K562 (cell line): Measurements from ENCODE around the gene SMIM41. TPM values are rescaled to one million over a fixed set of nuclear protein-coding genes. Genes with fewer than 3 reads are reported as not detected.

Experiments
- EWSR1 ChIP-seq: fragments of 450-650 bp; IDR thresholded peaks from 2 replicates; pipeline ENCODE4 v1.6.1; 2018; ENCODE audit warnings: borderline replicate concordance, mild to moderate bottlenecking, low read depth, moderate library complexity; ENCODE audit not compliant: partially characterized antibody
- FOXK1 ChIP-seq: sonication (generic); formaldehyde crosslinking; IDR thresholded peaks from 2 replicates; pipeline ENCODE4 v1.8.0; 2022; ENCODE audit warnings: missing genetic modification reagents, mild to moderate bottlenecking, borderline replicate concordance
- PPARD ChIP-seq: fragments of 250-450 bp; sonication (Bioruptor Pico); IDR thresholded peaks from 2 replicates; pipeline ENCODE4 v1.8.0; 2022; ENCODE audit warnings: inconsistent platforms, mild to moderate bottlenecking, moderate library complexity
- SOX6 ChIP-seq: fragments of 450-650 bp; IDR thresholded peaks from 2 replicates; pipeline ENCODE4 v1.6.1; 2014; ENCODE audit warnings: mild to moderate bottlenecking
- STAT5A ChIP-seq: IDR thresholded peaks from 2 replicates; pipeline ENCODE4 v1.6.1; 2012; ENCODE audit warnings: low read length, inconsistent platforms, borderline replicate concordance
- ZNF668 ChIP-seq: fragments of 250-450 bp; sonication (Bioruptor Pico); IDR thresholded peaks from 2 replicates; pipeline ENCODE4 v1.8.0; 2022; ENCODE audit warnings: mild to moderate bottlenecking, inconsistent platforms
- polyA plus RNA-seq, 8 experiments: library from polyadenylated mRNA; depleted of rRNA in 4 of 8; stranded (reverse) in 5 of 8; unstranded in 3 of 8; fragments of >200 nt; fragmentation: Nextera tagmentation in 2 of 8; fragmentation: Illumina TruSeq in 1 of 8; extraction: Ambion mirVana in 2 of 8; extraction: Trizol in 1 of 8; gene quantifications; 2 replicates each; pipeline versions ENCODE4 v1.2.1 to v1.2.3, GENCODE V29; 2011 to 2014; ENCODE audit warnings: inconsistent platforms in 1 of 8, missing spikeins in 1 of 8
- total RNA-seq, 7 experiments: library from RNA; depleted of rRNA in 6 of 7; stranded (reverse); fragments of >200 nt in 6 of 7; fragmentation: Illumina TruSeq in 2 of 7; extraction: Trizol in 2 of 7; gene quantifications; 2 replicates each; pipeline versions ENCODE4 v1.2.1 to v1.2.3, GENCODE V29; 2011 to 2021; ENCODE audit warnings: low replicate concordance in 1 of 7
- TF ChIP-seq, protein P1 (sequence below): fragments of 450-650 bp; IDR thresholded peaks from 2 replicates; pipeline ENCODE4 v1.6.1; 2016; ENCODE audit warnings: borderline replicate concordance
- TF ChIP-seq, protein P2 (sequence below), 2 experiments: fragments of 450-650 bp in 1 of 2; IDR thresholded peaks; 2 replicates each; pipeline ENCODE4 v1.6.1; 2011 to 2017; ENCODE audit warnings: low read depth in 2 of 2, antibody characterized with exemption in 1 of 2, borderline replicate concordance in 1 of 2, low read length in 1 of 2, mild to moderate bottlenecking in 1 of 2, mixed read lengths in 1 of 2; ENCODE audit not compliant: control insufficient read depth in 1 of 2
- TF ChIP-seq, protein P3 (sequence below): fragments of 450-650 bp; IDR thresholded peaks from 2 replicates; pipeline ENCODE4 v1.6.1; 2016; ENCODE audit warnings: mild to moderate bottlenecking
- TF ChIP-seq, protein P4 (sequence below): fragments of 450-650 bp; conservative IDR thresholded peaks from 2 replicates; pipeline ENCODE4 v1.6.1; 2016; ENCODE audit warnings: missing genetic modification characterization, low read depth, mild to moderate bottlenecking, missing compliant biosample characterization, moderate library complexity
- TF ChIP-seq, protein P5 (sequence below), 2 experiments: fragments of 200-800 bp in 1 of 2; sonication (Bioruptor generic) in 1 of 2; sonication (generic) in 1 of 2; formaldehyde crosslinking in 1 of 2; IDR thresholded peaks in 1 of 2; conservative IDR thresholded peaks in 1 of 2; 2 replicates each; pipeline versions ENCODE4 v1.5.0 to v1.6.1; 2016 to 2020; ENCODE audit warnings: missing compliant biosample characterization in 1 of 2, missing genetic modification characterization in 1 of 2, missing genetic modification reagents in 1 of 2

SMIM41 gene
- total and polyA plus RNA-seq, 9 of the 15 experiments (the other 6 are each of a cell fraction or from before 2014, with no cell fraction given) = not detected

DNA sequence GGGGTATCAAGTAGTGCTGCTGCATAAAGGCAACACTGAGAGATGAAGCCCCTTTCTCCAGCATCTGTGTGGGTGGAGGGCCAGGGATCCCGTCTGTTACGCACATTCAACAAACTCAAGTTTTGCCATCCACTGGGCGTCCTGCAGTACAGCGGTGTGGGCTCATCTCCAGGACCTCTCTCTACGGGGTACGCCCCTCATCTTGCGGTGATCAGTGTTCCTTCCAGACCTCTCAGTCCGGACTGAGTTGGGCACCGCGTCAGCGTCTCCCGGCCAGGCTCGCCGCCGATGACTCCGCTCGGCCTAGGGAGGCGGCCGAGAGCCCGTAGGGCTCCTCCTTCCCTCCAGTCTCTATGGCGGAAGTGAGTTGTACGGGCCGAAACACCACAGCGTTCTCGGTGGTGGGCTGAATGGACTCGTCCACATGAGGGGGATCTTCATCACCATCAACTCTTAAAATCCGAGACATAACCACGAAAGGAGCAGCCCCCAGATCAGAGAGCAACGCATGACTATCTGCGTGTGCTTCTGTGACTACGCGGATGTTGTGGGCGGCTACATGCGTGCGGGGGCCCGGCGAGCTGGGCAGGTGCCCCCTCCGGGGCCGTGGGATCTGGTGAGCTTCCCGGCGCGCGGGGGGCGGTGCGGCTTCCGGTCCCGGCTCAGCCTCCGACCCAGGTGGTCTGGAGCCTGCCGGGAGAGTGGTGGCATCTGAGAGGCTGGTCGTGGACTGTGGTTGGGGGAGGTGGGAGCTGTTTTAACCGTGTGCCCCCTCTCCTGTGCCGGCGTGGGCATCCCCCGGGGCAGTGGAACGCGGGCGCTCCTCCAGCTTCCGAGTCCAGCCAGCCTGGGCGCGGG, 9.9 kb upstream of the SMIM41 start, which contains the start of gene ATG101 (continued):
- TF ChIP-seq, protein P1, sequence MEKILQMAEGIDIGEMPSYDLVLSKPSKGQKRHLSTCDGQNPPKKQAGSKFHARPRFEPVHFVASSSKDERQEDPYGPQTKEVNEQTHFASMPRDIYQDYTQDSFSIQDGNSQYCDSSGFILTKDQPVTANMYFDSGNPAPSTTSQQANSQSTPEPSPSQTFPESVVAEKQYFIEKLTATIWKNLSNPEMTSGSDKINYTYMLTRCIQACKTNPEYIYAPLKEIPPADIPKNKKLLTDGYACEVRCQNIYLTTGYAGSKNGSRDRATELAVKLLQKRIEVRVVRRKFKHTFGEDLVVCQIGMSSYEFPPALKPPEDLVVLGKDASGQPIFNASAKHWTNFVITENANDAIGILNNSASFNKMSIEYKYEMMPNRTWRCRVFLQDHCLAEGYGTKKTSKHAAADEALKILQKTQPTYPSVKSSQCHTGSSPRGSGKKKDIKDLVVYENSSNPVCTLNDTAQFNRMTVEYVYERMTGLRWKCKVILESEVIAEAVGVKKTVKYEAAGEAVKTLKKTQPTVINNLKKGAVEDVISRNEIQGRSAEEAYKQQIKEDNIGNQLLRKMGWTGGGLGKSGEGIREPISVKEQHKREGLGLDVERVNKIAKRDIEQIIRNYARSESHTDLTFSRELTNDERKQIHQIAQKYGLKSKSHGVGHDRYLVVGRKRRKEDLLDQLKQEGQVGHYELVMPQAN = peak; percentile 98
- TF ChIP-seq, protein P2, sequence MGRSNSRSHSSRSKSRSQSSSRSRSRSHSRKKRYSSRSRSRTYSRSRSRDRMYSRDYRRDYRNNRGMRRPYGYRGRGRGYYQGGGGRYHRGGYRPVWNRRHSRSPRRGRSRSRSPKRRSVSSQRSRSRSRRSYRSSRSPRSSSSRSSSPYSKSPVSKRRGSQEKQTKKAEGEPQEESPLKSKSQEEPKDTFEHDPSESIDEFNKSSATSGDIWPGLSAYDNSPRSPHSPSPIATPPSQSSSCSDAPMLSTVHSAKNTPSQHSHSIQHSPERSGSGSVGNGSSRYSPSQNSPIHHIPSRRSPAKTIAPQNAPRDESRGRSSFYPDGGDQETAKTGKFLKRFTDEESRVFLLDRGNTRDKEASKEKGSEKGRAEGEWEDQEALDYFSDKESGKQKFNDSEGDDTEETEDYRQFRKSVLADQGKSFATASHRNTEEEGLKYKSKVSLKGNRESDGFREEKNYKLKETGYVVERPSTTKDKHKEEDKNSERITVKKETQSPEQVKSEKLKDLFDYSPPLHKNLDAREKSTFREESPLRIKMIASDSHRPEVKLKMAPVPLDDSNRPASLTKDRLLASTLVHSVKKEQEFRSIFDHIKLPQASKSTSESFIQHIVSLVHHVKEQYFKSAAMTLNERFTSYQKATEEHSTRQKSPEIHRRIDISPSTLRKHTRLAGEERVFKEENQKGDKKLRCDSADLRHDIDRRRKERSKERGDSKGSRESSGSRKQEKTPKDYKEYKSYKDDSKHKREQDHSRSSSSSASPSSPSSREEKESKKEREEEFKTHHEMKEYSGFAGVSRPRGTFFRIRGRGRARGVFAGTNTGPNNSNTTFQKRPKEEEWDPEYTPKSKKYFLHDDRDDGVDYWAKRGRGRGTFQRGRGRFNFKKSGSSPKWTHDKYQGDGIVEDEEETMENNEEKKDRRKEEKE (IDR thresholded peaks at IDR 0.05; ENCODE audit: borderline replicate concordance in 1 of 2, control insufficient read depth in 1 of 2, low read depth in 2 of 2, low read length in 1 of 2) = peak; percentile 85 to 100; a peak in 2 of 4 replicates
- TF ChIP-seq EWSR1 (no peak), SOX6 (peak; percentile 19; the same call in 1 of the 2 replicates), STAT5A (peak; percentile 29; the same call in 1 of the 2 replicates), ZNF668 (CRISPR knock-in tag) (no peak), FOXK1 (CRISPR knock-in tag) (peak; percentile 51; the same call in 1 of the 2 replicates), PPARD (CRISPR knock-in tag) (no peak)
- TF ChIP-seq, protein P3, sequence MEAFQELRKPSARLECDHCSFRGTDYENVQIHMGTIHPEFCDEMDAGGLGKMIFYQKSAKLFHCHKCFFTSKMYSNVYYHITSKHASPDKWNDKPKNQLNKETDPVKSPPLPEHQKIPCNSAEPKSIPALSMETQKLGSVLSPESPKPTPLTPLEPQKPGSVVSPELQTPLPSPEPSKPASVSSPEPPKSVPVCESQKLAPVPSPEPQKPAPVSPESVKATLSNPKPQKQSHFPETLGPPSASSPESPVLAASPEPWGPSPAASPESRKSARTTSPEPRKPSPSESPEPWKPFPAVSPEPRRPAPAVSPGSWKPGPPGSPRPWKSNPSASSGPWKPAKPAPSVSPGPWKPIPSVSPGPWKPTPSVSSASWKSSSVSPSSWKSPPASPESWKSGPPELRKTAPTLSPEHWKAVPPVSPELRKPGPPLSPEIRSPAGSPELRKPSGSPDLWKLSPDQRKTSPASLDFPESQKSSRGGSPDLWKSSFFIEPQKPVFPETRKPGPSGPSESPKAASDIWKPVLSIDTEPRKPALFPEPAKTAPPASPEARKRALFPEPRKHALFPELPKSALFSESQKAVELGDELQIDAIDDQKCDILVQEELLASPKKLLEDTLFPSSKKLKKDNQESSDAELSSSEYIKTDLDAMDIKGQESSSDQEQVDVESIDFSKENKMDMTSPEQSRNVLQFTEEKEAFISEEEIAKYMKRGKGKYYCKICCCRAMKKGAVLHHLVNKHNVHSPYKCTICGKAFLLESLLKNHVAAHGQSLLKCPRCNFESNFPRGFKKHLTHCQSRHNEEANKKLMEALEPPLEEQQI = peak; percentile 88
- TF ChIP-seq, protein P4, sequence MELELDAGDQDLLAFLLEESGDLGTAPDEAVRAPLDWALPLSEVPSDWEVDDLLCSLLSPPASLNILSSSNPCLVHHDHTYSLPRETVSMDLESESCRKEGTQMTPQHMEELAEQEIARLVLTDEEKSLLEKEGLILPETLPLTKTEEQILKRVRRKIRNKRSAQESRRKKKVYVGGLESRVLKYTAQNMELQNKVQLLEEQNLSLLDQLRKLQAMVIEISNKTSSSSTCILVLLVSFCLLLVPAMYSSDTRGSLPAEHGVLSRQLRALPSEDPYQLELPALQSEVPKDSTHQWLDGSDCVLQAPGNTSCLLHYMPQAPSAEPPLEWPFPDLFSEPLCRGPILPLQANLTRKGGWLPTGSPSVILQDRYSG (tag) = no peak
- TF ChIP-seq, protein P5, sequence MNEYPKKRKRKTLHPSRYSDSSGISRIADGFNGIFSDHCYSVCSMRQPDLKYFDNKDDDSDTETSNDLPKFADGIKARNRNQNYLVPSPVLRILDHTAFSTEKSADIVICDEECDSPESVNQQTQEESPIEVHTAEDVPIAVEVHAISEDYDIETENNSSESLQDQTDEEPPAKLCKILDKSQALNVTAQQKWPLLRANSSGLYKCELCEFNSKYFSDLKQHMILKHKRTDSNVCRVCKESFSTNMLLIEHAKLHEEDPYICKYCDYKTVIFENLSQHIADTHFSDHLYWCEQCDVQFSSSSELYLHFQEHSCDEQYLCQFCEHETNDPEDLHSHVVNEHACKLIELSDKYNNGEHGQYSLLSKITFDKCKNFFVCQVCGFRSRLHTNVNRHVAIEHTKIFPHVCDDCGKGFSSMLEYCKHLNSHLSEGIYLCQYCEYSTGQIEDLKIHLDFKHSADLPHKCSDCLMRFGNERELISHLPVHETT (CRISPR knock-in tag; conservative IDR thresholded peaks at IDR 0.05 in 1 of 2, IDR thresholded peaks at IDR 0.05 in 1 of 2) = 0 out of 4 replicates have a peak, but pooled peaks of 1 of the 2 experiments have one; percentile 59
